ENCODE results near the gene FBXO24. TPM values are rescaled to one million over a fixed set of nuclear protein-coding genes. Genes with fewer than 3 reads are reported as not detected.

The FBXO24 gene
- total and polyA plus RNA-seq, 9 of the 15 experiments (the other 6 are each of a cell fraction or from before 2014, with no cell fraction given) = 0.17 to 0.95 (median 0.50) TPM

GRCh38 chr7:100585511-100586265 is 440 bp upstream of the FBXO24 start, which contains the start of gene LRCH4 (continued):
- TF ChIP-seq ELK1 (CRISPR knock-in tag; IDR thresholded peaks at IDR 0.05) (no peak), SMAD1 (IDR thresholded peaks at IDR 0.05; ENCODE audit: low read depth, low read length, partially characterized antibody) (no peak), KHSRP (IDR thresholded peaks at IDR 0.05) (no peak), HOMEZ (CRISPR knock-in tag; IDR thresholded peaks at IDR 0.05) (0 out of 2 replicates have a peak, but pooled peaks have one; percentile 55), RFX5 (IDR thresholded peaks at IDR 0.05; ENCODE audit: low read depth, low read length) (no peak), HDAC6 (IDR thresholded peaks at IDR 0.05; ENCODE audit: low read depth, low read length) (no peak), ZNF780A (CRISPR knock-in tag; IDR thresholded peaks at IDR 0.05) (no peak), MCM3 (IDR thresholded peaks at IDR 0.05) (no peak), NCOA2 (IDR thresholded peaks at IDR 0.05; ENCODE audit: partially characterized antibody in 2 of 2) (no peak), ZBTB5 (IDR thresholded peaks at IDR 0.05) (0 out of 2 replicates have a peak, but pooled peaks have one; percentile 30), TEAD4 (IDR thresholded peaks at IDR 0.05; ENCODE audit: low read length) (no peak), TEAD4 (CRISPR knock-in tag; IDR thresholded peaks at IDR 0.05; ENCODE audit: borderline replicate concordance) (no peak), RERE (CRISPR knock-in tag; IDR thresholded peaks at IDR 0.05; ENCODE audit: borderline replicate concordance) (no peak), HMG20A (CRISPR knock-in tag; conservative IDR thresholded peaks at IDR 0.05) (no peak), ARID3B (CRISPR knock-in tag; IDR thresholded peaks at IDR 0.05; ENCODE audit: borderline replicate concordance) (peak; percentile 65; the same call in 1 of the 2 replicates), ZNF436 (CRISPR knock-in tag; IDR thresholded peaks at IDR 0.05) (no peak)
